Esophagus (tissue), 2 donors: ENCODE results near the gene GNAO1. TPM values are rescaled to one million over a fixed set of nuclear protein-coding genes. Genes with fewer than 3 reads are reported as not detected.
"Not testable (repeated sequence)": the region's sequence is repeated elsewhere in the genome, so short reads cannot be mapped to it uniquely, and the experiment has no call there.

Experiments
- H3K27ac ChIP-seq, 2 donors: one replicate each; pipeline ENCODE4 v1.5.1; 2013; ENCODE audit warnings: low read depth in 2 of 2, mild to moderate bottlenecking in 2 of 2, inconsistent platforms in 1 of 2, low read length in 1 of 2, moderate library complexity in 1 of 2
- H3K27me3 ChIP-seq, 2 donors: one replicate each; pipeline ENCODE4 v1.6.1; 2013; ENCODE audit warnings: low read length in 2 of 2, control low read depth in 1 of 2, mild to moderate bottlenecking in 1 of 2; ENCODE audit not compliant: insufficient read depth in 2 of 2, control insufficient read depth in 1 of 2
- H3K36me3 ChIP-seq, 2 donors: one replicate each; pipeline ENCODE4 v1.6.1; 2013; ENCODE audit warnings: low read length in 1 of 2; ENCODE audit not compliant: control insufficient read depth in 2 of 2, insufficient read depth in 2 of 2
- H3K4me1 ChIP-seq, 2 donors: one replicate each; pipeline ENCODE4 v1.6.1; 2013; ENCODE audit warnings: low read length in 1 of 2; ENCODE audit not compliant: control insufficient read depth in 2 of 2, insufficient read depth in 2 of 2
- H3K4me3 ChIP-seq, 2 donors: one replicate each; pipeline ENCODE4 v1.5.1; 2013; ENCODE audit warnings: low read length in 2 of 2, mild to moderate bottlenecking in 2 of 2, low read depth in 1 of 2, moderate library complexity in 1 of 2
- H3K9me3 ChIP-seq, 2 donors: one replicate each; pipeline ENCODE4 v1.6.1; 2013; ENCODE audit warnings: mild to moderate bottlenecking in 2 of 2, low read depth in 1 of 2, low read length in 1 of 2, moderate library complexity in 1 of 2; ENCODE audit not compliant: control insufficient read depth in 2 of 2, insufficient read depth in 1 of 2
- WGBS, 2 donors: extraction: QIAGEN DNeasy Blood & Tissue Kit; methylation state at CpG; one replicate each; pipeline ENCODE4 v1.1.7; 2013; 5-methylcytosine and 5-hydroxymethylcytosine counted together
- polyA plus RNA-seq, 2 donors: library from polyadenylated mRNA; stranded (reverse); fragments of 200-250 nt; gene quantifications; one replicate each; pipeline ENCODE4 v1.2.3, GENCODE V29; 2013
- donor health status: healthy with polysubstance abuse.
- donor health status: Bipolar disorder and iron deficiency.

GNAO1 gene
- polyA plus RNA-seq, 2 donors, result 0.75 to 1.0 TPM

DNA sequence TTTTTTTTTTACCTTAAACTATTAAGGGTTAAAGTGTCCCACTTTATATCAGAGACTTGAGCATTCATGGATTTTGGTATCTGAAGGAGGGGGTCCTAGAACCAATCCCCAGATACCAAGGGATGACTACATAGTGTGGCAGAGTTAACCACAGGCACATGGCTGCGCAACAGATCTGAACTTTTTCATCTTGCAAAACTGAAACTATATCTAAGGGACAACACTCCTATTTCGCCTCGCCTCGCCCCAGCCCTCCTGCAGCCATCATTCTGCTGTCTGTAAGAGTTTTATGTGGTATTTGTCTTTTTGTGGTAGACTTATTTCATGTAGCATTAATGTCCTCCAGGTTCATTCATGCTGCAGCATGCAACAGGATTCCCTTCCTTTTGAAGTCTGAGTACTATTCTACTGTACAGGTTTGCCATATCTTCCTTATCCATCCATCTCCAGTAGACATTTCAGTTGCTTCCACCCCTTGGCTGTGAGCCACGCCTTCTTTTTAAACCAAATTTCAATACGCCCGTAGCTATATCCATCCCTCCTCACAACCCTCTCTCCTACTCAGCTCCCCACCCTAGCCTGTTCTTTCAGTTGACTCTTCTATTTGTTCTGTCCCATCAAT lies 180.8 kb downstream of the GNAO1 start:
- H3K36me3 ChIP-seq, result peaks cover 5 to 13% of the 10 kb centered on the region in 2 donors
- 52 to 73% methylated on average over 7 of the region's 7 CpGs for WGBS, 2 donors
- H3K27me3 ChIP-seq, result no peaks in the 10 kb centered on the region
- H3K9me3 ChIP-seq, result no peaks in the 10 kb centered on the region
- H3K4me3 ChIP-seq, result no peak overlapping the region
- peaks cover 0 to 2% of the 10 kb centered on the region in 2 donors for H3K4me1 ChIP-seq
- no peak overlapping the region for H3K27ac ChIP-seq

DNA sequence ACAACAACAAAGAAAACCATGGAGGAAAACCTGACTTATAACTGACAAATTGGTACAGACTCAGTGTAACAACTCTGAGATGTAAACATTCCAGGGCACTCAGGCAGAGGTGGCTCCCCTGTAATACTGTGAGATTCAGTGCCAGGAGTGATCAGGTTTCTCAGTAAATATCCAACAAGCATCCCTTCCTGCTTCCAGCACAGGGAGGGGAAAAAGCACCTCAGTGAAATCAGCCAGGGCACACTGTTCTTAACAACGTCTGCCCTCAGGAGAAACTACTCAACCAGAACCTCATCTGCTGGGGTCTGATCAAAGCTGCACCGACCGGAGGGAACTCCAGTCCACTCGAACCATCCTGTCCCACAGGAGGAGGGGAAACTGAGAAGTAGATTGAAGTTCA lies 181.7 kb downstream of the GNAO1 start:
- WGBS, 2 donors, result 53 to 85% methylated on average over 4 of the region's 4 CpGs
- no peaks in the 10 kb centered on the region for H3K27me3 ChIP-seq
- no peak overlapping the region for H3K27ac ChIP-seq
- H3K36me3 ChIP-seq, result peaks cover 2 to 11% of the 10 kb centered on the region in 2 donors
- no peak overlapping the region for H3K4me3 ChIP-seq
- H3K9me3 ChIP-seq, result no peaks in the 10 kb centered on the region
- H3K4me1 ChIP-seq, result peaks cover 0 to 2% of the 10 kb centered on the region in 2 donors

DNA sequence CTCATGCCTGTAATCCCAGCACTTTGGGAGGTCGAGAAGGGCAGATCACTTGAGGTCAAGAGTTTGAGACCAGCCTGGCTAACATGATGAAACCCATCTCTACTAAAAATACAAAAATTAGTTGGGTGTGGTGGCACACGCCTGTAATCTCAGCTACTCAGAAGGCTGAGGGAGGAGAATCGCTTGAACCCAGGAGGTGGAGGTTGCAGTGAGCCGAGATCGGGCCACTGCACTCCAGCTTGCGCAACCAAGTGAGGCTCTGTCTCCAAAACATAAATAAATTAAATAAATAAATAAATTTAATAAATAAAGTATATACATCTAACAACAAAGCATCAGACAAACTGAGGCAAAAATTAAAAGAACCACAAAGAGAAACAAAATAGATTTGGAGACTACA lies 184.5 kb downstream of the GNAO1 start:
- not testable (repeated sequence) for H3K4me1 ChIP-seq, H3K9me3 ChIP-seq, H3K27me3 ChIP-seq, H3K27ac ChIP-seq, H3K4me3 ChIP-seq
- WGBS, 2 donors, result 89 to 93% methylated on average over 6 of the region's 6 CpGs
- H3K36me3 ChIP-seq, result peaks cover 3 to 15% of the 10 kb centered on the region in 2 donors

DNA sequence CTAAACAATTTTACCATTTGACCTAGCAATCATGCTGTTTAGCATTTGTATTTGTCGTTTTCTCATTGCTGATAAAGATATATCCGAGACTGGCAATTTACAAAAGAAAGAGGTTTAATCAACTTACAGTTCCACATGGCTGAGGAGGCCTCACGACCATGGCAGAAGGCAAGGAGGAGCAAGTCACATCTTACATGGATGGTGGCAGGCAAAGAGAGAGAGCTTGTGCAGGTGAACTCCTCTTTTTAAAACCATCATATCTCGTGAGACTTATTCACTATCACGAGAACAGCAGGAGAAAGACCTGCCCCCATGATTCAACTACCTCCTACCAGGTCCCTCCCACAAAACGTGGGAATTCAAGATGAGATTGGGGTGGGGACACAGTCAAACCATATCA lies 187.8 kb downstream of the GNAO1 start:
- not testable (repeated sequence) for H3K27me3 ChIP-seq, H3K4me1 ChIP-seq, H3K9me3 ChIP-seq, H3K4me3 ChIP-seq, H3K27ac ChIP-seq
- H3K36me3 ChIP-seq, result peaks cover 7 to 16% of the 10 kb centered on the region in 2 donors
- 89 to 97% methylated on average over 6 of the region's 6 CpGs for WGBS, 2 donors

DNA sequence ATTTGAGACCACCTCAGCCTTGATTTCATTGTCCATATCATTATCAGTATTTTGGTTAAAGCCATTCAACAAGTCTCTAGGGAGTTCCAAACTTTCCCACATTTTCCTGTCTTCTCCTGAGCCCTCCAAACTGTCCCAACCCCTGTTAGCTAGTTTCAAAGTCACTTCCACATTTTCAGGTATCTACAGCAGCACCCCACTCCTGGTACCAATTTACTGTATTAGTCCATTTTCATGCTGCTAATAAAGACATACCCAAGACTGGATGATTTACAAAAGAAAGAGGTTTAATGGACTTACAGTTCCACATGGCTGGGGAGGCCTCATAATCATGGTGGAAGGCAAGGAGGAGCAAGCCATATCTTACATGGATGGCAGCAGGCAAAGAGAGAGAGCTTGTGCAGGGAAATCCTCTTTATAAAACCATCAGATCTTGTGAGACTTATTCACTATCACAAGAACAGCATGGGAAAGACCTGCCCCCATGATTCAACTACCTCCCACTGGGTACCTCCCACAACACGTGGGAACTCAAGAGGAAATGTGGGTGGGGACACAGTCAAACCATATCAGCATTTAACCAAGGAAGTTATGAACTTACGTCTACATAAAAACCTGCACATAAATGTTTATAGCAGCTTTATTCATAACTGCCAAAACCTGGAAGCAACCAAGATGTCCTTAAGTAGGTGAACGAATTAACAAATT lies 189.6 kb downstream of the GNAO1 start:
- not testable (repeated sequence) for H3K4me1 ChIP-seq, H3K27ac ChIP-seq, H3K4me3 ChIP-seq, H3K27me3 ChIP-seq, H3K9me3 ChIP-seq
- H3K36me3 ChIP-seq, result peaks cover 10 to 25% of the 10 kb centered on the region in 2 donors
- 97 to 99% methylated on average over 3 of the region's 3 CpGs for WGBS, 2 donors

DNA sequence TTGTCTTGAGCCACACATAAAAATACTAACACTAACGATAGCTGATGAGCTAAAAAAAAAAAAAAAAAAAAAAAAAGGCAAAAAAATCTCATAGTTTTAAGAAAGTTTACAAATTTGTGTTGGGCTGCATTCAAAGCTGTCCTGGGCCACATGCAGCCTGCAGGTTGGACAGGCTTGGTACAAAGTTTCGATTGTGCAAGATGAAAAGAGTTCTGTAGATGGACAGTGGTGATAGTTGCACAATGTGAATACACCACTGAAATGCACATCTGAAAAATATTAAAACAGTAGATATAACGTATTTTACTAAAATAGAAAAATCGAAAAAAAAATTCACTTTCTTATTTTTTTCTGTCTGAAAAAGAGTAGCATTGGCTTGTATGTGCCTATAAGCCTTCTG lies 191.2 kb downstream of the GNAO1 start:
- Histone ChIP-seq H3K36me3 (peaks cover 12 to 25% of the 10 kb centered on the region in 2 donors), H3K4me3 (no peak overlapping the region), H3K27me3 (no peaks in the 10 kb centered on the region), H3K9me3 (peaks cover 0 to 7% of the 10 kb centered on the region in 2 donors), H3K27ac (no peak overlapping the region), H3K4me1 (no peaks in the 10 kb centered on the region)
- WGBS, 2 donors, result 94 to 98% methylated on average over 4 of the region's 4 CpGs

DNA sequence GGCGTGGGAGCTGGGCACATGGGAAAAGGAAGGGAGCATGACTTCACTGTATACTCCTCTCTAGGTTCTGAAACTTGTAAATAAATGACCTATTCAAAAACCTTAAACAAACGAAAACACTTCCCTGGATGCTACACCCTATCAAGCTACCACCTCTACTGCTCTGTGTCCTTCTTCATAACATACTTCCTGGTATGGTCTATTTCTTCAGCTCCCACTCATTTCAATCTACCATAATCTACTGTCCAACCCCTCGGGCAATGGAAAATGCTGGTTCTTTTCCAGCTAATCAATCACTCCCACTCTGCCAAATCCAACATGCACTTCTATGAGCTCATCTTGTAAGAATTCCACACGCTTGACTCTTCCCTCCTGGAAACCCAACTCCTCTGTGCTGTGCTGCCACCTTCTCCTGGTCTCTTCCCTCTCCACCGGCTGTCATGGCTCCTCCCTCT lies 191.6 kb downstream of the GNAO1 start:
- H3K36me3 ChIP-seq, result peaks cover 12 to 25% of the 10 kb centered on the region in 2 donors
- WGBS, 2 donors, result 60 to 73% methylated on average over 5 of the region's 5 CpGs
- H3K27me3 ChIP-seq, result no peaks in the 10 kb centered on the region

DNA sequence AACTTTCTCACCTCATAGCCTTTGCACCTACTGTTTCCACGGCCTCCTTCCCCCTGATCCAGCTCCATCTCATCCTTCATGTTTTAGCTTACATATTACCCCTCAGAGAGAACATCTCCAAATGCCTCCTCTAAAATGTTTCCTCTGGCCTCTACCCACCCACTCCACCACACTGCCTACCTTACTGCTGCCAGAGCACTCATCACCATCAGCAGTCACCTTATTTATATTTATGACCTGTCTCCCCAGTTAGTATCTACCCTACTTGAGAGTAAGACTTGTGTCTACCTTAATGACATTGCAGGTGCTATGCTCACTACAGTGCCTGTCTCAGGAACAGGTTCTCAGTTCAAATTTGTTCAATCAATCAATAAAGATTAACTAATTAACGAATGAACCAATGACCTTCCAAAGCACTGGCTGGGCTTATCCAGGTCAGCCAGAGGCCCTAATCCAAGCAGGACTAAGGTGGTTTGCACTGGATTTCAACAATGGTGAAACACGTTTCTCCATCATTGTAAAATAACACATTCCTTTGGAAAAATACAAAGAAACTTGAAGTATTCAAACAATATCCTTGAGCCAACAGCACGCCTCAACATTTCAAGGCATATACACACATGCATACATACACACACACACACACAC lies 192.9 kb downstream of the GNAO1 start:
- Histone ChIP-seq H3K4me1 (no peaks in the 10 kb centered on the region), H3K9me3 (peaks cover 0 to 7% of the 10 kb centered on the region in 2 donors), H3K27ac (no peak overlapping the region), H3K36me3 (peaks cover 12 to 25% of the 10 kb centered on the region in 2 donors), H3K27me3 (no peaks in the 10 kb centered on the region), H3K4me3 (no peak overlapping the region)
- WGBS, 2 donors, result 82% methylated on average over 4 of the region's 4 CpGs

More for the DNA sequence above, 191.6 kb downstream of the GNAO1 start:
- H3K27ac ChIP-seq, result no peak overlapping the region
- no peaks in the 10 kb centered on the region for H3K4me1 ChIP-seq
- no peak overlapping the region for H3K4me3 ChIP-seq
- H3K9me3 ChIP-seq, result peaks cover 0 to 7% of the 10 kb centered on the region in 2 donors

DNA sequence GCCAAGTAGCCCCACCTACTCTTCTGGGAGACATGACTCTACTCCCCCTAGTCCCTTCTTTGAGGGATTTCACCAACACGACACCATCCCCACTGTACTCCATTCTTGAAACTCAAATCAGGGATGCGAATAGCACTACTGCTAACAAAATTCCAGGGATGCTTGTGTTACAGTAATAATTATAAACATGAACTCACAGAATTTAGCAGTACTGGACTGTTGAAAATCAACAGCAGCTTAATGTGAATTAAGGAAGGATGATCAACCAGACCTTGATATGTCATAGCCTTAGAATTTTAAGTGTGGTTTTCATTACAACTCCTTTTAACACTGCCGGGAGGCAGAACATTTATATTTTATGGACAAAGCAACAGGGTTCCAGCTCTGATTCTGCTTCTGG lies 196.1 kb downstream of the GNAO1 start:
- Histone ChIP-seq H3K9me3 (no peaks in the 10 kb centered on the region), H3K27ac (no peak overlapping the region), H3K4me1 (no peaks in the 10 kb centered on the region), H3K4me3 (no peak overlapping the region), H3K36me3 (peaks cover 5 to 22% of the 10 kb centered on the region in 2 donors), H3K27me3 (no peaks in the 10 kb centered on the region)
- WGBS, 2 donors, result 90 to 92% methylated on average over 3 of the region's 3 CpGs
